HL-60 (cell line): ENCODE results near the gene THUMPD2.

ENCODE experiments used
- DNase-seq, 2 experiments: peaks; one replicate each; pipeline ENCODE4 v3.0.0-alpha.2; 2010 to 2020; ENCODE audit warnings: low read depth in 1 of 2, low spot score in 1 of 2
- H3K27ac ChIP-seq: fragments of 250-450 bp; sonication (Bioruptor Pico); replicated peaks from 2 replicates; pipeline ENCODE4 v1.5.1; 2020; ENCODE audit warnings: mild to moderate bottlenecking, moderate library complexity
- H3K27me3 ChIP-seq: fragments of 250-450 bp; sonication (Bioruptor Pico); 2 replicates; pipeline ENCODE4 v1.5.1; 2021; ENCODE audit warnings: mild to moderate bottlenecking, moderate library complexity; ENCODE audit not compliant: insufficient read depth, poor library complexity, severe bottlenecking
- H3K4me3 ChIP-seq: replicated peaks from 2 replicates; pipeline ENCODE4 v1.5.1; 2011; ENCODE audit warnings: mild to moderate bottlenecking, control low read depth, low read length; ENCODE audit not compliant: insufficient read depth
- CTCF ChIP-seq: IDR thresholded peaks from one replicate; pipeline ENCODE4 v1.5.1; 2011; ENCODE audit warnings: low read length, control low read depth, inconsistent platforms; ENCODE audit not compliant: insufficient read depth
- GABPA ChIP-seq: IDR thresholded peaks from 2 replicates; pipeline ENCODE4 v1.6.1; 2012; ENCODE audit warnings: low read depth
- POLR2AphosphoS5 ChIP-seq: IDR thresholded peaks from 2 replicates; pipeline ENCODE4 v1.6.1; 2012; ENCODE audit warnings: low read depth
- SPI1 ChIP-seq: IDR thresholded peaks from 2 replicates; pipeline ENCODE4 v1.6.1; 2012; ENCODE audit warnings: low read depth, mild to moderate bottlenecking, borderline replicate concordance
- TF ChIP-seq, protein P1 (sequence below): IDR thresholded peaks from 2 replicates; pipeline ENCODE4 v1.6.1; 2012; ENCODE audit warnings: low read depth; ENCODE audit not compliant: insufficient replicate concordance

THUMPD2 gene

GRCh38 chr2:39757156-39757555 is 21.9 kb downstream of the THUMPD2 start:
- Histone ChIP-seq H3K27me3 (no peaks in the 10 kb centered on the region), H3K4me3 (no peak overlapping the region), H3K27ac (no peak overlapping the region)
- TF ChIP-seq, protein P1, sequence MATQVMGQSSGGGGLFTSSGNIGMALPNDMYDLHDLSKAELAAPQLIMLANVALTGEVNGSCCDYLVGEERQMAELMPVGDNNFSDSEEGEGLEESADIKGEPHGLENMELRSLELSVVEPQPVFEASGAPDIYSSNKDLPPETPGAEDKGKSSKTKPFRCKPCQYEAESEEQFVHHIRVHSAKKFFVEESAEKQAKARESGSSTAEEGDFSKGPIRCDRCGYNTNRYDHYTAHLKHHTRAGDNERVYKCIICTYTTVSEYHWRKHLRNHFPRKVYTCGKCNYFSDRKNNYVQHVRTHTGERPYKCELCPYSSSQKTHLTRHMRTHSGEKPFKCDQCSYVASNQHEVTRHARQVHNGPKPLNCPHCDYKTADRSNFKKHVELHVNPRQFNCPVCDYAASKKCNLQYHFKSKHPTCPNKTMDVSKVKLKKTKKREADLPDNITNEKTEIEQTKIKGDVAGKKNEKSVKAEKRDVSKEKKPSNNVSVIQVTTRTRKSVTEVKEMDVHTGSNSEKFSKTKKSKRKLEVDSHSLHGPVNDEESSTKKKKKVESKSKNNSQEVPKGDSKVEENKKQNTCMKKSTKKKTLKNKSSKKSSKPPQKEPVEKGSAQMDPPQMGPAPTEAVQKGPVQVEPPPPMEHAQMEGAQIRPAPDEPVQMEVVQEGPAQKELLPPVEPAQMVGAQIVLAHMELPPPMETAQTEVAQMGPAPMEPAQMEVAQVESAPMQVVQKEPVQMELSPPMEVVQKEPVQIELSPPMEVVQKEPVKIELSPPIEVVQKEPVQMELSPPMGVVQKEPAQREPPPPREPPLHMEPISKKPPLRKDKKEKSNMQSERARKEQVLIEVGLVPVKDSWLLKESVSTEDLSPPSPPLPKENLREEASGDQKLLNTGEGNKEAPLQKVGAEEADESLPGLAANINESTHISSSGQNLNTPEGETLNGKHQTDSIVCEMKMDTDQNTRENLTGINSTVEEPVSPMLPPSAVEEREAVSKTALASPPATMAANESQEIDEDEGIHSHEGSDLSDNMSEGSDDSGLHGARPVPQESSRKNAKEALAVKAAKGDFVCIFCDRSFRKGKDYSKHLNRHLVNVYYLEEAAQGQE: no peak
- TF ChIP-seq CTCF (no peak), GABPA (no peak), POLR2AphosphoS5 (no peak), SPI1 (no peak)
- no peak for DNase-seq

DNA sequence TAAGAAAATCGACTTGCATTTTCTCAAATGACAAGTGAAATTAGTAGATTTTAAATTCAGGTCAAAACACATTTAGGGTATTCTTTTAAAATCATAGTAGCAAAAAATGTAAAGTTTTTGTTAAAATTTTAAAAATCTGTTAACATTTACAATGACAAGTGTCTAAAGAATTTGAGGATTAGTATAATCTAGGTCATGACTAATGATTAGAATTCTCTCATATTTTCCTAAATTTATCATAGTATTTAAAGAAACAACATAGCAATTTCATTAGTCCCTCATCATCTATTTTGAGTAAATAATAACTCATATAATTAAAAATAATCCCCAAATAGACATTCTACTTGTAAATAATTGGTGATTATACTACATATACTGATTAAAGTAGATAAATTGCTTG is 23.6 kb downstream of the THUMPD2 start:
- no peak for DNase-seq

DNA sequence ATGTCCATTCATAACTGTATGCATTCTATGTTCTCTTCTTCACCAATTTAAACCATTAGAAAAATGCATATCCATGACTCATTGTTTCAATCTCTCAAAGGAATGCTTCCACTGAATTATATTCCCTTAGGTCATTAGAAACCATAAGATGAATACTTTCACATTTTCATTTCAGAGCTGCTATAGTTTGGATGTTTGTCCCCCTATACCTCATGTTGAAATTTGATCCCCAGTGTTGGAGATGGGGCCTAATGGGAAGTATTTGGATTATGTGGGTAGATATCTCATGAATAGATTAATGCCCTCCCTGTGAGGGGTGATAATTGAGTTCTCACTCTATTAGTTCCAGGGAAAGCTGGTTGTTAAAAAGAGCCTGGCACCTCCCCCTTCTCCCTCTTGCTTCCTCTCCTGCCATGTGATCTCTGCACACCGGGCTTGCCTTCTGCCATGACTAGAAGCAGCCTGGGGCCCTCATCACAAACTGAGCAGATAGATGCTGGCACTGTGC is 35.7 kb downstream of the THUMPD2 start:
- TF ChIP-seq, protein P1: no peak
- TF ChIP-seq CTCF: no peak
- TF ChIP-seq POLR2AphosphoS5: no peak
- TF ChIP-seq GABPA: no peak
- no peak for TF ChIP-seq SPI1
- no peaks in the 10 kb centered on the region for H3K27me3 ChIP-seq
- H3K4me3 ChIP-seq: no peak overlapping the region
- no peak for DNase-seq
- H3K27ac ChIP-seq: no peak overlapping the region

More for the DNA sequence above, 23.6 kb downstream of the THUMPD2 start:
- H3K27me3 ChIP-seq: no peaks in the 10 kb centered on the region
- no peak overlapping the region for H3K4me3 ChIP-seq
- TF ChIP-seq GABPA (no peak), SPI1 (no peak), CTCF (no peak), POLR2AphosphoS5 (no peak)
- TF ChIP-seq, protein P1: no peak
- no peak overlapping the region for H3K27ac ChIP-seq
